Activated naive CD4-positive, alpha-beta T cell treated with Interleukin-2 at 50 U/mL for 16 hours (primary cell): ENCODE measurements around the gene CLSTN2.

Source experiments
- DNase-seq: peaks from one replicate; pipeline ENCODE4 v3.0.0-alpha.2; 2020

The CLSTN2 gene

GRCh38 chr3:140053794-140054193, 118.8 kb downstream of the CLSTN2 start:
- no peak for DNase-seq

GRCh38 chr3:140055092-140055791, 120.3 kb downstream of the CLSTN2 start:
- DNase-seq, result no peak

DNA sequence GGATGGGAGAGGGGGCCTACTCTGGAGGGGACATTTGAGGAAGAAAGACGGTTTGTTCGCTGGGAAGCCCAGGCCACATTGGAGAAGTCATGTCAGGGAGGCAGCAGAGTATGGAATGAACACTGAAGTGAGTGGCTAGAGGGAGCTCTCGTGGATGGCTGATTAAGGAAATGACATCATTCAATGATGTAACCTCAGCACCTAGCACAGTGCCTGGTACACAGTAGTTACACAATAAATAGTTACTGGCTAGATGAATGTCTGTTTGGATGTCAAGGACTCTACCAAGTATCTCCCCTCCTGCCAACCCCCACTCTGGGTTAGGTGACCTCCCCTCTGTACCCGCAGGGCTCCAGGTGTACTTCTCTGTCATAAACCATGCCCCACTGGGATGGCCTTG, 121.1 kb downstream of the CLSTN2 start:
- DNase-seq, result no peak

DNA sequence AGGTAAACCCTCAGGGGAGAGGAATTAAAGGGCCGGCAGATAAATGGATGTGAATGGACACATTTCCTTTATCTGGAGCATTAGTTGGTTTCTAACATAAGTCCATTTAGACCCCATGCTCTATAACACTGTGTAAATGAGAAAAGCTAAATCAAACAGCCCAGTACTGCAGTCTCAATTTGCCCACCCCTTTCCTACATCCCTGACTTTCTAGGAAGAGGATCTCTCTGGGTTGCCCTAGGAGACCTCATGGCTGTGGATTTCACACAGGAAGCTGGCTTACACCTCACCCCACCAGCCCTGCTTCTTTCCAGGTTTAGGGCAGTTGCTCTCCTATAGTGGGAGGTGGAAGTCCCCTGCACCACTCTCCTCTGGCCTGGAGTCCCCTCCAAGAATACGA, 126.2 kb downstream of the CLSTN2 start:
- no peak for DNase-seq

- no peak for DNase-seq
Observed at GRCh38 chr3:140062461-140062860, 127.5 kb downstream of the CLSTN2 start.

DNA sequence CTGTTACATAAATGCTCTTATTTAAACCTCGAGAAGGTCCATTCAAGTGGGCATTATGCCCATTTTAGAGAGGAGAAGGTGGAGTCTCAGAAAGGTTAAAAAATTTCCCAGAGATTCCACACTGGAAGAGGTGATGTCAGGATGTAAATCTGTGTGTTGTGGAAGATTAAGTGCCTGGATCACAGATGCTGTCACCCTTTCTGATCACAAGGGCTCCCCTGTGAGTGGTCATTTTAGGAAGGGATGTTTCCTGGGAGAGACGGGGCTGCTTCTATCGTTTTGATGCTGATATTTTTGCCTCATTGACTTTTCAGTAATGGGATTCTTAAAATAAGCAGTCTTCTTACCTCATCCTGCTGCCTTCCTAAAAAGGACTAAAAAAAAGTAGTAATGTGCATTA, 132.5 kb downstream of the CLSTN2 start:
- no peak for DNase-seq

DNA sequence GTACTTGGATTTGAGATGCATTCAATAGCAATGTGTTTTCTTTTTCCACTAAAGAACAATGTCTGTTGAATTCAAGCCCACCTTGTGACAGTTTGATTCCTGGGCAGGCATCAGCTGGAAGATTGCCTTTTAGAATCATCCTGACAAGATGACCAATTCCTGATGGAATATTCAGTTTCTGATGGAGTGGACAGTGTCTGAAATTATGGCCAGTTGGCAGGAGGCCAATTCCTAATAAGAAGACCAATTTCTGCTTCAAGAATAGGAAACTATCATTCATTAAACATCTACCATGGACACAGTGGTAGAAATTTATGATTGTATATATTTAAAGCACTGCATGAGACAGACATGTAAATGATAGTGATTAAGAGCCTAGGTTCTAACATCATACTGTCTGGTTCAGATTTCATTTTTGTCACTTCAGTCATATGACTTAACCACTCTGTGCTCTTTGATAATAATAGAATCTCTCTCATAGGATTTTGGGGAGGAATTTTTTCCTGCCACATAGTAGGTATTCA, 133.6 kb downstream of the CLSTN2 start:
- DNase-seq, result no peak

DNA sequence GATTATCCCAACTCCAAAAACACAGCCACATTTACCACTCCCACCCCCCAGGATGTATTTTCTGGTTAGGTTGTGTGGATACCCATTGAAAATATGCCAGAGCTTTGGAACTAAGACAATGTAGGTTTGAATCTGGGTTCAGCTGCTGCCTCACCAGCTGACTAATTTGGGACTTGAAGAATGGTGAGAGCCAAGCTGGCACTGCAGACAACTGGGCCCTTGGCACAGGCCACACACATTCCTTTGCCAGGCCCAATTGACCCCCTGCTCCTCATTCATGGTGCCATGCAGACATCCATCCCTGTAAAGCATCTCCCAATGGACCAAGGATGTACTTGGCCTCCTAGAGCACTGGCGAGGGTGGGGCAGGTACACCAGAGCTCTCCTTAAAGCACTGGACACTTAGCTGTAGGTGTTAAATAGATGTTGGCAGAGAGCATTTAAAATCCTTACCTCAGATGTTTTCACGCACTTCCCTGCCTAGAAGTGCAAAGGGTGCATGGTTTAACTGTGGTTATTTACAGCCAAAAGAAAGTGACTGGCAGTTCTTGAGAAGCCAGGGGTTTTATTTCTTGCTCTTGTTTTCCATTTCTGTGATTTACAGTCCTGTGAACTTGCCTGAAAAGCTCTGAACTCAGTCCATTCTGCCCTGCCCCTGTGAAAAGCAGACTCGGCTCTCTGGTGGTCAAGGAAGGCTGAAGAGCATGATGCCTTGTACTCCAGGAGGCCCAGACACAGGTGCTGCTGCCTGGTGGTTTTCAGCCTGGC, 138.5 kb downstream of the CLSTN2 start:
- no peak for DNase-seq

- DNase-seq, result no peak
Observed at GRCh38 chr3:140076552-140076951, 141.6 kb downstream of the CLSTN2 start.

DNA sequence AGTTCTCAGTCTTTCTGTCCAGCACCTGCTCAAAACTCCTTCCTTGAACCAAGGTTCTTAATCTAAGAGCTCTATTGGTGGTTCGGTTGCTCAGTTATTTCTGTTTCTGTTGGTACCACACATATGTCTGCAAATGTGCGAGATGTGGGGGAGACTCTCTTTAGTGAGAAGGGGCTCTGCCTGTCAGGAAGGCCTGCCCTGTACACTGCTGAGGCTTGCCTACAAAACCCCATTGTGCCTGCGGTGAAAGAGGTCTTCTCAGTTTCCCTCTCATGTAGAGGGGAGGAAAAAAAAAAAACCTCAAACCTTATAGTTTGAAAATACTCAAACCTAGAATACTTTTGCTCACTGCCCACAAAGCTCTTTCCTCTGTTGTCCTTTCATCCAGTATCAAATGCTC, 142.4 kb downstream of the CLSTN2 start:
- no peak for DNase-seq

- DNase-seq, result no peak
Observed at GRCh38 chr3:140078343-140078742, 143.4 kb downstream of the CLSTN2 start.

DNA sequence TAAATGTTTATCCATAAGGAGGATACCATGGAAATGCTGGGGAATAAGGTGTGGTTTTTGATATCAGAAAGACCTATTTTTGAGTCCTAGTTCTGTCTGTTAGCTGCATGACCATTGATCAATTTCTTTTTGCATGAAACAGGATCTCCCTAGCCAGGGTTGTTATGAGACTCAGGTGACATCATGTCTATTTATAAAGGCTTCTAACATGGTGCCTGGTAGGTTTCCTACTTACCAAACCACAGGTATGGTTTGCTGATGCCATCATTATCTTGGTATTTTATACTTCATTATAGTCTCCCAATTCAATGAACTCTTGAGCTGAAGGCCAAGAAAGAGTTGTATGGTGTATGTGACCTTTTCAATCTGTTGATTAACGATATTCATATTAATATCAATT, 144.0 kb downstream of the CLSTN2 start:
- DNase-seq, result no peak

DNA sequence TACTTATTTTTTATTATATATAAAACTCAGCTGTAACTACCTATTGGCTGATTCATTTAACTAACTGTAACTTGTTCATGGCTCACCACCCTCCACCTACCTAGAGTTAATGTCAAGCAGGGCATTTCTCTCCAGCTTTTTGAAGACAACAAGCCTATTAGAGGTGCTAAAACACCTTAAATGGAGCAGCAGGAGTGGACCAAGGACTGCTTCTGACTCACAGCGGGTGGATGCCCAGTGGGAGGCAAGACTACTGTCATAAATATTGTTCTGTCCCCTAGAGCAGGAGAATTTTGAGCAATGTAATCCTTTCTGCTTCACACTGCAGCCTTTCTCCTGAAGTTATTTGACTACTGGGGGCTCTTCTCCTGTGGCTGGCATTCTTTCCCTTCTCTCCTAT, 146.9 kb downstream of the CLSTN2 start:
- no peak for DNase-seq

DNA sequence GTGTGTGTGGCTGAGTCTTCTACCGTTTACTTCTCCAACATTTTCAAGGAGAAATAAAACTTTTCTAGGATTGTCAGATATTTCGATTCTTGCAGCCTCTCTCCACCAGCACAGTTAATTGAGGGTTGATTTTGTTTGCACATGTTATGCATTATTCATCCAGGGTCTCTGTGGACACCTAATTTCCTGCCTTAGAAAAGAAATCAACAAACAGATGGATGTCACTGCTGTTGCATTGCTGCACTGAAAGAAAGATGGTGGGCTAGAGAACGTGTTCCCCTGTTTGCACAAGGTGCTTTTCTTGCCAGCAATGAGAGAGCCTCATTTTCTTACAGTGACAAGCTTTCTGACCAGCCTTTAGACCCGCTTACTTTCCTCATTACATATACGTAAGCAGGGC, 150.0 kb downstream of the CLSTN2 start:
- no peak for DNase-seq

DNA sequence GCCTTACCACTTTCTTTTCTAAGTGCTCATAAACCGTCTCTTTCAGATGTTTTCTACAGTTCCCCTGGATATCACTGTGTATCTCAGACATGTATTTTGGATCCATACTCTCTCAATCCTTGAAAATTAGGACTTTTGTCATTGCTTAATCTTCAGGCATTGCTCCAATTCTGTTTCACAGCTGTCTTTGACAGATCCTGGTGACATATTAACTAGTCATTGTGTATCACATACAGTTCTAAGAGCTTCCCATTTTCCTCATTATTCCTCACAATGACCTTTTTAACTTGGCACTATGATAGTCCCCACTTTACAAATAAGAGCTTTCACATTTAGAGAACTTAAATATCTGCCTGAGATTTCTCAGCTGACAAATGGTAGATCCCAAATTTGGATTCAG, 151.7 kb downstream of the CLSTN2 start:
- DNase-seq, result no peak

- no peak for DNase-seq
Observed at GRCh38 chr3:140088058-140088457, 153.1 kb downstream of the CLSTN2 start.

DNA sequence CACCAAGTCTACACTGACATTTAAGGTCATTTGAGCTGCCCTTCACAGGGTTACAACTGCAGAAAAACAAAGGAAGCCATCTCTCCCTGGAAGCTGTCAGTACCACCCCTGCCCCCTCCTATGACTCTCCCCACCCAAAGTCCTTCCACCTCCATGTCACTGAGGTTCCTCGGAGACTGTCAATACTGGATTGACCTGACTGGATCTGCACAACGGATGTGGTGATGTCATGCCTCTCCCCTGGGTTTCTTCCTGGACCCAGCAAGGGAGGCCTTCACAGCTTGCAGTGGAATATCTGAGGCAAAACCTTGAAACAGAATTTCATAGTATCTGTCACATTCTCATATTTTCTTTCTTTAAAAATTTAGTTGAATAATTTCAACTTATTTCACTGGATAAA, 153.5 kb downstream of the CLSTN2 start:
- DNase-seq, result no peak

DNA sequence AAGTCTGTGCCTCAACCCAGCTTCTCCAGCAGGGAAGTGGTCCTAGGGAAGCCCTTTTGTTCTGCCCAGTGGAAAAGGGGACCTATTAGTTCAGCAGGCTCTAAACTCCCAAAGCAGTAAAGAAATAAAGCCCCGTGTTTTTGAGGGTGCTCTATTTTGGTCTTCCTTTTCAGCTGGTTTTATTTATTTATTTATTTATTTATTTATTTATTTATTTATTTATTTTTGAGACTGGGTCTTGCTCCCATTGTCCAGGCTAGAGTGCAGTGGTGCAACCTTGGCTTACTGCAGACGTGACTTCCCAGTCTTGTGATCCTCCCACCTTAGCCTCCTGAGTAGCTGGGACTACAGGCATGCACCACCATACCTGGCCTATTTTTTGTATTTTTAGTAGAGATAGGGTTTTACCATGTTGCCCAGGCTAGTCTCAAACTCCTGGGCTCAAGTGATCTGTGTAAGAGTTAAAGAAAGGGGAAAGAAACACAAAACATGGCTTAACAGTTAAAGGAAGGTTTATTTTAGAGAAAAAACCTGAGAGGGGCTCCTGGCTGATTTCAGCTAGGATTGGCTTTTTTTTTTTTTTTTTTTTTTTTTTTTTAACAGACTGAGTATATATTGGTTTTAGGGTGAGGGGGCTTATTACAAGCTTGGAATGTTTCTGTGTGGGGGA, 154.6 kb downstream of the CLSTN2 start:
- DNase-seq, result no peak

DNA sequence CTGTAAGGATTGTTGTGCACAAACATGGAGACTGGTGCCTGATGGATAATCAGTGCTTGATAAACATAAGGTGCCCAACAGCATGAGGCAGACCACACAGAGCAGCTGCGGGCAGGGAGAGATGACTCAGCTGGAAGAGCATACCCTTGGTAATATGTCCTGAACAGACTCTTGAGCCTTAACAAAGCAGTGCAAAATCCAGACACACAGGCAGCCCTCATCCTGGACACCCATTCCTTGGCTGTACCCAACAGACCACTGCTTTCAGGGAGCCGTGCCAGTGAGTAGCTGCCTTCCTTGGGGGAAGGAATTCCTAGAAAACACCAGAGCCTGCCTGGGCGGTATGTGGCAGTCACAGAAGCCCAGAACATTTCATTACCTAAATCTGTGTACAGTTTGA, 156.2 kb downstream of the CLSTN2 start:
- DNase-seq, result no peak

GRCh38 chr3:140092848-140093536, 158.0 kb downstream of the CLSTN2 start:
- no peak for DNase-seq

DNA sequence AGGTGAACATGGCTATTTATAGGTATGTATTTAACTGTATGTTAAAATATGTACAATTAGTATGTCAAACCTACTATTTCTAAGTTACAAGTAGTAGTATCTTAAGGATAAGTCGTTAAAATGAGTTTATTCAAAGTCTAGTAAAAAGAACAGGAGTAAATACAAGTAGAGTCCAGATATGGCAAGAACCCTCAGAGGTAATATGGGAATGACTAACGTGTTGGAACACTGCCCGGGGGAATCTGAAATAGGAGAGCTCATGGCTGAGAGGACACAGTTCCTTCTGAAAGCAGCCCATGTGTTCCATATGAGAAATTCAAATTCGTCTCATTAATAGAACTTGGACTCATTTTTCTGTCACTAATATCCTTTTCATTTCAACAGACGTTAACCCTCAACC, 158.8 kb downstream of the CLSTN2 start:
- DNase-seq, result no peak

GRCh38 chr3:140094487-140094886, 159.5 kb downstream of the CLSTN2 start:
- no peak for DNase-seq

DNA sequence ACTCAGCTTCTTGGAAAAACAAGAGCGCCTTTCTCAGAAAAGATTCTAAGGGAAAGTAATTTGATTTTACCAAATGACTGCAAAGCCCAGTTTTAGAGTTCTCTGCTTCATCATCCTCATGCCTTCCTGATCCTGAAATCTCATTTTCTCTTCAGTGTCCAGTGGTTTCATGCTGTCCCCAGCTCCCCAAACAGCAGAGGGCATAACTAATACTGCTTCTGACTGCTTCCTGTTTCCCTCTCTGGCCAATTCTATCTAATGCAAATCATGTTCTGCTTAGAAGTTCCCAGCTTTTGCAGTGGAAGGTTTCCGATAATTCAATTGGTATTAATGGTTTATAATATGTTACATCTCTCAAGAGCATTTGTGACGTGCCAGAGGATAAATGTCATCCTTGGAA, 161.1 kb downstream of the CLSTN2 start:
- DNase-seq, result no peak
